Epithelial cell of proximal tubule (primary cell): ENCODE data around the gene ZFYVE27. TPM values are rescaled to one million over a fixed set of nuclear protein-coding genes. Genes with fewer than 3 reads are reported as not detected.

ENCODE experiments used
- DNase-seq: peaks from one replicate; pipeline ENCODE4 v3.0.0-alpha.2; 2011; ENCODE audit warnings: low read depth
- H3K4me3 ChIP-seq: 2 replicates; pipeline ENCODE4 v1.5.1; 2011; ENCODE audit warnings: low read depth, mild to moderate bottlenecking, low read length
- CTCF ChIP-seq: conservative IDR thresholded peaks from 2 replicates; pipeline ENCODE4 v1.5.1; 2012; ENCODE audit warnings: low read depth, mild to moderate bottlenecking, low read length
- total RNA-seq: library from RNA; depleted of rRNA; stranded (reverse); fragments of >200 nt; gene quantifications from 2 replicates; pipeline ENCODE4 v1.2.3, GENCODE V29; 2015

ZFYVE27 gene
- total RNA-seq, 1 donor from 2014 or later: 13.5 TPM

GRCh38 chr10:97796651-97797050 lies 59.7 kb downstream of the ZFYVE27 start:
- DNase-seq: no peak
- no peak for TF ChIP-seq CTCF
- no peak overlapping the region for H3K4me3 ChIP-seq

GRCh38 chr10:97798958-97799610 lies 62.2 kb downstream of the ZFYVE27 start:
- H3K4me3 ChIP-seq: no peak overlapping the region
- TF ChIP-seq CTCF: no peak
- no peak for DNase-seq

GRCh38 chr10:97800474-97800873 lies 63.5 kb downstream of the ZFYVE27 start:
- no peak for DNase-seq
- TF ChIP-seq CTCF: no peak
- H3K4me3 ChIP-seq: no peak overlapping the region

- DNase-seq: no peak
- H3K4me3 ChIP-seq: no peak overlapping the region
- no peak for TF ChIP-seq CTCF
Observed at GRCh38 chr10:97801422-97801821, 64.5 kb downstream of the ZFYVE27 start.

- DNase-seq: no peak
- H3K4me3 ChIP-seq: no peak overlapping the region
- no peak for TF ChIP-seq CTCF
Observed at GRCh38 chr10:97805096-97805884, 68.4 kb downstream of the ZFYVE27 start.

GRCh38 chr10:97805949-97806348 lies 69.0 kb downstream of the ZFYVE27 start:
- DNase-seq: no peak
- TF ChIP-seq CTCF: no peak
- no peak overlapping the region for H3K4me3 ChIP-seq
